H9 (cell line): ENCODE results near the gene IPPK. TPM values are rescaled to one million over a fixed set of nuclear protein-coding genes. Genes with fewer than 3 reads are reported as not detected.
A peak's percentile ranks its signal among the peaks of the same experiment; 100 is the strongest.

Experiments used
- DNase-seq: peaks from one replicate; pipeline ENCODE4 v3.0.0-alpha.2; 2017
- H2AFZ ChIP-seq: one replicate; pipeline ENCODE4 v1.6.1; 2013; ENCODE audit warnings: mild to moderate bottlenecking, low read length, control low read depth, moderate library complexity
- H2AK5ac ChIP-seq: 2 replicates; pipeline ENCODE4 v1.6.1; 2013; ENCODE audit warnings: low read length, control low read depth, mixed read lengths; ENCODE audit not compliant: insufficient read length
- H2BK120ac ChIP-seq: one replicate; pipeline ENCODE4 v1.6.1; 2013; ENCODE audit warnings: low read depth, mild to moderate bottlenecking, low read length, control low read depth, inconsistent platforms; ENCODE audit not compliant: poor library complexity, severe bottlenecking
- H2BK12ac ChIP-seq: 2 replicates; pipeline ENCODE4 v1.6.1; 2013; ENCODE audit warnings: low read length, control low read depth, mixed read lengths, low read depth; ENCODE audit not compliant: insufficient read length
- H2BK15ac ChIP-seq: 2 replicates; pipeline ENCODE4 v1.6.1; 2013; ENCODE audit warnings: low read depth, low read length, control low read depth
- H2BK20ac ChIP-seq: one replicate; pipeline ENCODE4 v1.6.1; 2013; ENCODE audit warnings: low read depth, mild to moderate bottlenecking, low read length, control low read depth, inconsistent platforms; ENCODE audit not compliant: poor library complexity, severe bottlenecking
- H2BK5ac ChIP-seq: 2 replicates; pipeline ENCODE4 v1.6.1; 2013; ENCODE audit warnings: low read length, control low read depth, mixed read lengths; ENCODE audit not compliant: insufficient read length
- H3K14ac ChIP-seq: 2 replicates; pipeline ENCODE4 v1.6.1; 2013; ENCODE audit warnings: low read length, control low read depth; ENCODE audit not compliant: insufficient read depth
- H3K18ac ChIP-seq: 2 replicates; pipeline ENCODE4 v1.6.1; 2013; ENCODE audit warnings: low read depth, mild to moderate bottlenecking, mixed read lengths, low read length, control low read depth; ENCODE audit not compliant: insufficient read length
- H3K23ac ChIP-seq: 2 replicates; pipeline ENCODE4 v1.6.1; 2013; ENCODE audit warnings: low read length, control low read depth, mixed read lengths, low read depth; ENCODE audit not compliant: insufficient read length
- H3K23me2 ChIP-seq: 2 replicates; pipeline ENCODE4 v1.6.1; 2013; ENCODE audit warnings: low read depth, mild to moderate bottlenecking, mixed read lengths, low read length, control low read depth; ENCODE audit not compliant: insufficient read length, poor library complexity, severe bottlenecking
- H3K27ac ChIP-seq: 2 replicates; pipeline ENCODE4 v1.5.1; 2013; ENCODE audit warnings: low read length, control low read depth, mixed read lengths, low read depth; ENCODE audit not compliant: insufficient read length
- H3K27me3 ChIP-seq: 2 replicates; pipeline ENCODE4 v1.6.1; 2013; ENCODE audit warnings: low read length, control low read depth, inconsistent platforms; ENCODE audit not compliant: insufficient read depth
- H3K4ac ChIP-seq: 2 replicates; pipeline ENCODE4 v1.6.1; 2013; ENCODE audit warnings: low read depth, mild to moderate bottlenecking, control low read depth, inconsistent platforms, low read length, moderate library complexity
- H3K4me1 ChIP-seq: 2 replicates; pipeline ENCODE4 v1.6.1; 2013; ENCODE audit warnings: low read length, control low read depth, inconsistent platforms; ENCODE audit not compliant: insufficient read depth
- H3K4me2 ChIP-seq: 2 replicates; pipeline ENCODE4 v1.6.1; 2013; ENCODE audit warnings: low read length, control low read depth, mixed read lengths; ENCODE audit not compliant: insufficient read length, insufficient read depth
- H3K56ac ChIP-seq: 2 replicates; pipeline ENCODE4 v1.6.1; 2013; ENCODE audit warnings: low read depth, mild to moderate bottlenecking, mixed read lengths, low read length, control low read depth; ENCODE audit not compliant: insufficient read length
- H3K79me1 ChIP-seq: 2 replicates; pipeline ENCODE4 v1.6.1; 2013; ENCODE audit warnings: low read depth, mild to moderate bottlenecking, moderate library complexity, low read length, control low read depth, inconsistent platforms; ENCODE audit not compliant: insufficient read depth, poor library complexity, severe bottlenecking
- H3K79me2 ChIP-seq: 2 replicates; pipeline ENCODE4 v1.6.1; 2013; ENCODE audit warnings: low read length, control low read depth, inconsistent platforms; ENCODE audit not compliant: insufficient read depth
- H3K9ac ChIP-seq: 2 replicates; pipeline ENCODE4 v1.6.1; 2013; ENCODE audit warnings: low read length, control low read depth, mixed read lengths; ENCODE audit not compliant: insufficient read length; ENCODE audit errors: extremely low read depth
- H3K9me3 ChIP-seq: one replicate; pipeline ENCODE4 v1.6.1; 2013; ENCODE audit warnings: low read depth, low read length, inconsistent platforms; ENCODE audit not compliant: control insufficient read depth
- H3T11ph ChIP-seq: one replicate; pipeline ENCODE4 v1.6.1; 2013; ENCODE audit warnings: mild to moderate bottlenecking, low read length, control low read depth, inconsistent platforms
- H4K20me1 ChIP-seq: one replicate; pipeline ENCODE4 v1.6.1; 2013; ENCODE audit not compliant: control insufficient read depth, insufficient read length, insufficient read depth
- H4K5ac ChIP-seq: 2 replicates; pipeline ENCODE4 v1.6.1; 2013; ENCODE audit warnings: low read depth, mild to moderate bottlenecking, mixed read lengths, low read length, control low read depth; ENCODE audit not compliant: insufficient read length
- H4K8ac ChIP-seq: replicated peaks from 2 replicates; pipeline ENCODE4 v1.6.1; 2013; ENCODE audit warnings: low read length, control low read depth, mixed read lengths, low read depth; ENCODE audit not compliant: insufficient read length
- H4K91ac ChIP-seq: 2 replicates; pipeline ENCODE4 v1.6.1; 2013; ENCODE audit warnings: low read depth, mild to moderate bottlenecking, moderate library complexity, mixed read lengths, low read length, control low read depth; ENCODE audit not compliant: insufficient read length
- H3K27ac Mint-ChIP-seq, 3 experiments: 2 replicates in 2 of 3; 3 replicates in 1 of 3; pipeline ENCODE4 v1.8.0; 2020 to 2021; ENCODE audit warnings: mixed read lengths in 3 of 3, mild to moderate bottlenecking in 1 of 3, moderate library complexity in 1 of 3
- H3K27me3 Mint-ChIP-seq: 2 replicates; pipeline ENCODE4 v1.8.0; 2021; ENCODE audit warnings: low read depth, mild to moderate bottlenecking, moderate library complexity, mixed read lengths
- H3K36me3 Mint-ChIP-seq, 3 experiments: 2 replicates in 2 of 3; 3 replicates in 1 of 3; pipeline ENCODE4 v1.8.0; 2020 to 2021; ENCODE audit warnings: low read depth in 3 of 3, mixed read lengths in 3 of 3; ENCODE audit not compliant: insufficient read depth in 1 of 3
- H3K4me1 Mint-ChIP-seq, 2 experiments: 2 replicates each; pipeline ENCODE4 v1.8.0; 2020; ENCODE audit warnings: mixed read lengths in 2 of 2
- H3K4me3 Mint-ChIP-seq, 2 experiments: 2 replicates in 1 of 2; 3 replicates in 1 of 2; pipeline ENCODE4 v1.8.0; 2020 to 2021; ENCODE audit warnings: mild to moderate bottlenecking in 2 of 2, mixed read lengths in 2 of 2, moderate library complexity in 1 of 2
- H3K9me3 Mint-ChIP-seq, 2 experiments: 2 replicates in 1 of 2; 3 replicates in 1 of 2; pipeline ENCODE4 v1.8.0; 2020; ENCODE audit warnings: mild to moderate bottlenecking in 2 of 2, mixed read lengths in 2 of 2, moderate library complexity in 1 of 2
- WGBS: extraction: QIAGEN DNeasy Blood & Tissue Kit; methylation state at CpG from one replicate; pipeline ENCODE4 v1.1.7; 2013; ENCODE audit warnings: missing lambda C conversion rate, low lambda C conversion rate, mixed read lengths; ENCODE audit not compliant: insufficient read length; ENCODE audit errors: extremely low coverage; 5-methylcytosine and 5-hydroxymethylcytosine counted together
- total RNA-seq: library from RNA; stranded (reverse); gene quantifications from 2 replicates; pipeline ENCODE4 v1.2.1, GENCODE V29; 2021
- TF ChIP-seq, protein P1 (sequence below): fragments of 200-600 bp; sonication (generic); conservative IDR thresholded peaks from 3 replicates; pipeline ENCODE4 v1.8.0; 2021; ENCODE audit warnings: antibody characterized with exemption, mild to moderate bottlenecking

IPPK gene
- total RNA-seq, 1 experiment from 2014 or later: 10.7 TPM

DNA sequence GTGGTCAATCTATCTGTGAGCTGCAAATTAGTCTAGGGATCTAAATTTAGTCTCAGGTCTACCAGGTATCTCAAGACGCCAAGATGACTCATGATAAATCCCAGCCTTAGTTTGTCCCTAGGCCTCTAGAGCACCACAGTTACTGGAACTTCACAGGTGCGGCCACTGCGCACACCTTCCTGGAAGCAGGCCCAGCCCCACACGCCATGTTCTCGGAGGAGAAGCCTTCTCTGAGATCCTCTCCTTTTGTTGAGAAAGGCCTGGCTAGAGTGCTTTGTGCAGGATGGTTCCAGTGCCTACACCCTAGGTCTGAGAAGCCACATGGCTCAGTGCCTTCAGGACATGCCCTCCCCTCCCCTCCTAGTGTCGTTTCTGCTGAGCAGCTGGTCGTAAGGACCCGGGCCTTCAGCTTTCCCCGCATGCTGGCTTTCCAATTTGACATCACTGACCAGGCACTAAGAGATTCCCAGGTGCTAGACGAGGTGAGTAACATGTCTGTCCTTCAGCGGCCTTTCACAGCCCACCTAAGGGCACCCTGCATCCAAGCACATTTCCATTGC, 51.9 kb downstream of the IPPK start:
- no peak overlapping the region for H3K27ac ChIP-seq
- H2BK15ac ChIP-seq: no peak overlapping the region
- H4K20me1 ChIP-seq: no peaks in the 10 kb centered on the region
- Mint-ChIP-seq H3K27me3 (no peaks in the 10 kb centered on the region), H3K9me3 (no peaks in the 10 kb centered on the region), H3K4me3 (no peak overlapping the region), H3K4me1 (no peaks in the 10 kb centered on the region), H3K27ac (no peak overlapping the region), H3K36me3 (peaks cover 0 to 54% (median 16%) of the 10 kb centered on the region in 3 experiments; a peak in 6 of 7 replicates)
- H3K56ac ChIP-seq: no peak overlapping the region
- H3K79me2 ChIP-seq: no peaks in the 10 kb centered on the region
- H4K5ac ChIP-seq: no peak overlapping the region
- no peak overlapping the region for H3K18ac ChIP-seq
- H3T11ph ChIP-seq: no peak overlapping the region
- H2BK120ac ChIP-seq: no peak overlapping the region
- H3K23me2 ChIP-seq: no peaks in the 10 kb centered on the region
- no peak overlapping the region for H2AK5ac ChIP-seq
- DNase-seq: peak; percentile 8
- H4K91ac ChIP-seq: no peak overlapping the region
- no peak overlapping the region for H3K4me2 ChIP-seq
- H3K4me1 ChIP-seq: no peaks in the 10 kb centered on the region
- no peaks in the 10 kb centered on the region for H3K79me1 ChIP-seq
- no peak overlapping the region for H3K23ac ChIP-seq
- H3K27me3 ChIP-seq: no peaks in the 10 kb centered on the region
- H4K8ac ChIP-seq: no peak overlapping the region
- H2BK20ac ChIP-seq: no peak overlapping the region
- no peak overlapping the region for H2BK12ac ChIP-seq
- H3K4ac ChIP-seq: no peak overlapping the region
- no peak overlapping the region for H2AFZ ChIP-seq
- no peaks in the 10 kb centered on the region for H3K9me3 ChIP-seq
- H2BK5ac ChIP-seq: no peak overlapping the region
- no CpG with 5 or more reads among the region's 11 CpGs for WGBS
- H3K14ac ChIP-seq: no peak overlapping the region
- TF ChIP-seq, protein P1, sequence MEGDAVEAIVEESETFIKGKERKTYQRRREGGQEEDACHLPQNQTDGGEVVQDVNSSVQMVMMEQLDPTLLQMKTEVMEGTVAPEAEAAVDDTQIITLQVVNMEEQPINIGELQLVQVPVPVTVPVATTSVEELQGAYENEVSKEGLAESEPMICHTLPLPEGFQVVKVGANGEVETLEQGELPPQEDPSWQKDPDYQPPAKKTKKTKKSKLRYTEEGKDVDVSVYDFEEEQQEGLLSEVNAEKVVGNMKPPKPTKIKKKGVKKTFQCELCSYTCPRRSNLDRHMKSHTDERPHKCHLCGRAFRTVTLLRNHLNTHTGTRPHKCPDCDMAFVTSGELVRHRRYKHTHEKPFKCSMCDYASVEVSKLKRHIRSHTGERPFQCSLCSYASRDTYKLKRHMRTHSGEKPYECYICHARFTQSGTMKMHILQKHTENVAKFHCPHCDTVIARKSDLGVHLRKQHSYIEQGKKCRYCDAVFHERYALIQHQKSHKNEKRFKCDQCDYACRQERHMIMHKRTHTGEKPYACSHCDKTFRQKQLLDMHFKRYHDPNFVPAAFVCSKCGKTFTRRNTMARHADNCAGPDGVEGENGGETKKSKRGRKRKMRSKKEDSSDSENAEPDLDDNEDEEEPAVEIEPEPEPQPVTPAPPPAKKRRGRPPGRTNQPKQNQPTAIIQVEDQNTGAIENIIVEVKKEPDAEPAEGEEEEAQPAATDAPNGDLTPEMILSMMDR: no peak
- H3K9ac ChIP-seq: no peak overlapping the region
